Activated naive CD8-positive, alpha-beta T cell treated with anti-CD3 and anti-CD28 coated beads, Interleukin-2, amount 50 U/mL, for 24 hours (primary cell): Measurements from ENCODE around the gene DCLRE1A.

Experiments
- ATAC-seq: fragments of 150-1000 bp; cut with Tn5 transposase; one replicate; pipeline ENCODE4 v1.10.0; 2021
- DNase-seq: peaks from one replicate; pipeline ENCODE4 v3.0.0; 2021
- H3K27ac Mint-ChIP-seq: one replicate; pipeline ENCODE4 v1.8.0; 2021; ENCODE audit warnings: mild to moderate bottlenecking, mixed read lengths
- H3K27me3 Mint-ChIP-seq: one replicate; pipeline ENCODE4 v1.8.0; 2021; ENCODE audit warnings: mixed read lengths
- H3K36me3 Mint-ChIP-seq: one replicate; pipeline ENCODE4 v1.8.0; 2021; ENCODE audit warnings: low read depth, mixed read lengths
- H3K4me1 Mint-ChIP-seq: one replicate; pipeline ENCODE4 v1.8.0; 2021; ENCODE audit warnings: mixed read lengths
- H3K4me3 Mint-ChIP-seq: one replicate; pipeline ENCODE4 v1.8.0; 2021; ENCODE audit warnings: mild to moderate bottlenecking, moderate library complexity, mixed read lengths
- H3K9me3 Mint-ChIP-seq: one replicate; pipeline ENCODE4 v1.8.0; 2021; ENCODE audit warnings: mixed read lengths

The DCLRE1A gene

GRCh38 chr10:113872139-113873030 lies 18.5 kb upstream of the DCLRE1A start:
- Mint-ChIP-seq H3K36me3 (peaks cover 37% of the 10 kb centered on the region), H3K4me1 (peaks cover 13% of the 10 kb centered on the region), H3K27ac (no peak overlapping the region), H3K27me3 (no peaks in the 10 kb centered on the region), H3K4me3 (no peak overlapping the region), H3K9me3 (peaks cover 10% of the 10 kb centered on the region)
- ATAC-seq (no peak), DNase-seq (no peak)

DNA sequence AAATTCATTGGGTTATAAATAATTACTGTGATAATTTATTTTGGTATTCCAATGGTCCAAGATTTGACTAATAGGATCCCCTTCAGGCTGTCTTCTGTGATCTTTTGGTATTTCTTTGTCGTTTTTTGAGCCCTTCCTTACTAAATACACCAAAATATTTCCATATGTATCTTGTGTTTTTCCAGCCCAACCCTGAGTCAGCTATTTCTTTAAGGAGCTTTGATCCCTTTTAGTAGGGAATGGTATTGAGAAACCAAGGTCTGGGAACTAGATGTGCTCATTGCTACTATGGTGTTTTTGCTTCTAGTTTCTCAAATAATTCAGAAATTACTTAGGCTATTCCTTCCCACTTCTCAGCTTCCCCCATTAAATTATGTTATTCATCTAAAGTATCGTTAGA lies 15.9 kb upstream of the DCLRE1A start:
- DNase-seq = no peak
- Mint-ChIP-seq H3K4me1 (peaks cover 17% of the 10 kb centered on the region), H3K4me3 (no peak overlapping the region), H3K27me3 (no peaks in the 10 kb centered on the region), H3K36me3 (peaks cover 37% of the 10 kb centered on the region), H3K27ac (no peak overlapping the region), H3K9me3 (peaks cover 10% of the 10 kb centered on the region)
- no peak for ATAC-seq

- peaks cover 42% of the 10 kb centered on the region for H3K36me3 Mint-ChIP-seq
- H3K27me3 Mint-ChIP-seq = no peaks in the 10 kb centered on the region
- H3K4me3 Mint-ChIP-seq = no peak overlapping the region
- no peak overlapping the region for H3K27ac Mint-ChIP-seq
- DNase-seq = no peak
- peaks cover 10% of the 10 kb centered on the region for H3K9me3 Mint-ChIP-seq
- ATAC-seq = no peak
- H3K4me1 Mint-ChIP-seq = peaks cover 14% of the 10 kb centered on the region
Observed at GRCh38 chr10:113867904-113868303, 14.0 kb upstream of the DCLRE1A start.

DNA sequence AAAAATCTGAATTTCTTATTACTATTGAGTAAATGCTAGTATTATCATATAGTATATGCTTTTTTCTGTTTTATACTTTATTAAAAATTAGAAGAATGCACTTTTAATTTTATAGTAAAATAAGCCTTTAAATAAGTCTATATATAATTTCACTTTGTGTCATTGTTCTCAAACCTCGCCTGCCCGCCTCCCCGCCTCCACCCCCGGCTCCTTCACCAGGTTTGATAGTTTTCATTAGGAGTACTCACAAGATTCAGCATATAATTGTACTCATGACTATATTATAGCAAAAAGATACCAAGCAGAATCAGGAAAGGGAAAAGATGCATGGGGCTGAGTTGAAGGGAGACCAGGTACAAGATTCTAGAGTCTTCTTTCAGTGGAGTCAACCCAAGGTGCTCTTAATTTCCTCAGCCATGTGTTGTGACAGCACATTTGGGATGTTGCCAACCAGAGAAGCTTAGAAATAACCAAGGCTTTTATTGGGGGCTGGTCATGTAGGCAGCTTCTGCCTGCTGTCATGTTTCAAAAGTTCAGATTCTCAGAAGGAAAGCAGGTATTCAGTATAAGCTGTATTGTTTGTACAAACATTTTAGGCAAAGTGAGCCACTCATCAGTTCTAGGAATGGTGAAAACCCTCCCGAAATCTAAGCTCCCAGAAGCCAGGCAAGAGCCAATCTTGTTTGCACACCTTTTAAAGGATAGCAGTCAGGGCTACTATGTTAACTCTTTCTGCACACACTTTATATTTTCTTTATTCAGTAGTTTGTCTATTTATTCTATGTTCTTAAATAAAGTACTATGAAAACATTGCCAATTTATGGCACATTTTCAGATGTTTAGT lies 12.9 kb upstream of the DCLRE1A start:
- Mint-ChIP-seq H3K4me3 (no peak overlapping the region), H3K36me3 (peaks cover 38% of the 10 kb centered on the region), H3K4me1 (peaks cover 14% of the 10 kb centered on the region), H3K9me3 (peaks cover 3% of the 10 kb centered on the region), H3K27ac (no peak overlapping the region), H3K27me3 (no peaks in the 10 kb centered on the region)
- DNase-seq = no peak
- ATAC-seq = no peak

GRCh38 chr10:113865901-113866300 lies 12.0 kb upstream of the DCLRE1A start:
- no peaks in the 10 kb centered on the region for H3K27me3 Mint-ChIP-seq
- ATAC-seq = no peak
- no peak overlapping the region for H3K4me3 Mint-ChIP-seq
- DNase-seq = no peak
- peaks cover 40% of the 10 kb centered on the region for H3K36me3 Mint-ChIP-seq
- peaks cover 14% of the 10 kb centered on the region for H3K4me1 Mint-ChIP-seq
- no peaks in the 10 kb centered on the region for H3K9me3 Mint-ChIP-seq
- H3K27ac Mint-ChIP-seq = no peak overlapping the region

DNA sequence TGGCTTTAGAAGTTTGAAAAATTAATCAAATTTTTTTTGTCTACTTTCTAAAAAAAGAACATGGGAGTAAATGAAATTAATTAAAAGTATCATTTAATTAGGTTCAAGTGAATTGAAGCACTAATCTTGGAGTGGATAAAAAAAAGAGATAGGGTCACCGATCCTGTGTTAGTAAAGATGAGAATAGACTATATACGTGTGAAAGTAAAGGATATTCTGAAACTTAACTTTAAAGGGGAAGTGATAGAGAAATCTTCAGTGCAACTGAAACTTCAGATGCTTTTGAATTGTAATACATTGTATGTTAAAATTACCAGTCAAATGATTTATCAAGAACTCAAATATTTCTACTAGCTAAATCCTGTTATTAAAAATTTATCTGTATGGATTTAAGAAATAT lies 5.4 kb upstream of the DCLRE1A start:
- DNase-seq (no peak), ATAC-seq (no peak)
- Mint-ChIP-seq H3K4me3 (no peak overlapping the region), H3K4me1 (peaks cover 22% of the 10 kb centered on the region), H3K27ac (no peak overlapping the region), H3K36me3 (peaks cover 45% of the 10 kb centered on the region), H3K9me3 (no peaks in the 10 kb centered on the region), H3K27me3 (no peaks in the 10 kb centered on the region)

DNA sequence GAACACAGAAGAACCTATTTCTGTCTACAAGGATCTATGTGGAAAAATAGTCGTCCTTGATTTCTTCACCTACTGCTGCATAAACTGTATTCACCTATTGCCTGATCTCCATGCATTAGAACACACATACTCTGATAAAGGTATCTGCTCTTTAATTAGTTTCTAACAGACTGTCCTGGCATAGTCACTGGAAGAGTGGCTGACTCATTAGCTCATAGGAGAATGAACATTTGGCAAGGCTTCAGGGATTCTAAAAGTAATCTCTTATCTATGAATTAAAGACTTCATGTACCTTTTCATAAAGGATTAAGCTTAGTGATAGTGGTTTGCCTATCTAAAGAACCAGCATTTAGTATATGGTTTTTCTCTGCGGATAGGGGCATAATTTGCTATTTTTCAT lies 4.7 kb upstream of the DCLRE1A start:
- H3K27ac Mint-ChIP-seq = no peak overlapping the region
- no peaks in the 10 kb centered on the region for H3K9me3 Mint-ChIP-seq
- H3K36me3 Mint-ChIP-seq = peaks cover 41% of the 10 kb centered on the region
- DNase-seq (no peak), ATAC-seq (no peak)
- H3K4me3 Mint-ChIP-seq = no peak overlapping the region
- H3K27me3 Mint-ChIP-seq = no peaks in the 10 kb centered on the region
- peaks cover 28% of the 10 kb centered on the region for H3K4me1 Mint-ChIP-seq

GRCh38 chr10:113857210-113857609 lies 3.3 kb upstream of the DCLRE1A start:
- Mint-ChIP-seq H3K4me3 (no peak overlapping the region), H3K9me3 (no peaks in the 10 kb centered on the region), H3K27ac (no peak overlapping the region), H3K27me3 (no peaks in the 10 kb centered on the region), H3K36me3 (peaks cover 40% of the 10 kb centered on the region), H3K4me1 (peaks cover 40% of the 10 kb centered on the region)
- DNase-seq = no peak
- no peak for ATAC-seq

DNA sequence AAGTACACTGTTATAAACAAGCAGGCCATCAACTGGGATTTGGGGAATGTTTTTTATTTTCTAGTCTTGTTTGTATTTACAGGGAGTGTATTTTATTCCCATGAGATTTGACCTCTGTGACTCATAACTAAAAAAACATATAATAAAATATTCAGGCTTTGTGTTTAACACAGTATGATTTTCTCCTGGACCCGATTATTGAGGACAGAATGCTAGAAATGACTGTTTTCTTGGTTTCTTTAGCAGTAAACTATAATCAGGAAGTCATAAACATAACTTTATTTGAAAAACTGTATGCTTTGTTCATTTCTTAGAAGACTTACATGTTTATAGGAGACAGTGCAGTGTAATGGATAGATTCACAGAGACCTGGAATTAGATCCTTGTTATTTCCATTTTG lies 2.7 kb upstream of the DCLRE1A start:
- ATAC-seq (no peak), DNase-seq (no peak)
- no peak overlapping the region for H3K27ac Mint-ChIP-seq
- peaks cover 40% of the 10 kb centered on the region for H3K36me3 Mint-ChIP-seq
- H3K9me3 Mint-ChIP-seq = no peaks in the 10 kb centered on the region
- no peaks in the 10 kb centered on the region for H3K27me3 Mint-ChIP-seq
- peaks cover 43% of the 10 kb centered on the region for H3K4me1 Mint-ChIP-seq
- peak overlapping the region; percentile 98 for H3K4me3 Mint-ChIP-seq

DNA sequence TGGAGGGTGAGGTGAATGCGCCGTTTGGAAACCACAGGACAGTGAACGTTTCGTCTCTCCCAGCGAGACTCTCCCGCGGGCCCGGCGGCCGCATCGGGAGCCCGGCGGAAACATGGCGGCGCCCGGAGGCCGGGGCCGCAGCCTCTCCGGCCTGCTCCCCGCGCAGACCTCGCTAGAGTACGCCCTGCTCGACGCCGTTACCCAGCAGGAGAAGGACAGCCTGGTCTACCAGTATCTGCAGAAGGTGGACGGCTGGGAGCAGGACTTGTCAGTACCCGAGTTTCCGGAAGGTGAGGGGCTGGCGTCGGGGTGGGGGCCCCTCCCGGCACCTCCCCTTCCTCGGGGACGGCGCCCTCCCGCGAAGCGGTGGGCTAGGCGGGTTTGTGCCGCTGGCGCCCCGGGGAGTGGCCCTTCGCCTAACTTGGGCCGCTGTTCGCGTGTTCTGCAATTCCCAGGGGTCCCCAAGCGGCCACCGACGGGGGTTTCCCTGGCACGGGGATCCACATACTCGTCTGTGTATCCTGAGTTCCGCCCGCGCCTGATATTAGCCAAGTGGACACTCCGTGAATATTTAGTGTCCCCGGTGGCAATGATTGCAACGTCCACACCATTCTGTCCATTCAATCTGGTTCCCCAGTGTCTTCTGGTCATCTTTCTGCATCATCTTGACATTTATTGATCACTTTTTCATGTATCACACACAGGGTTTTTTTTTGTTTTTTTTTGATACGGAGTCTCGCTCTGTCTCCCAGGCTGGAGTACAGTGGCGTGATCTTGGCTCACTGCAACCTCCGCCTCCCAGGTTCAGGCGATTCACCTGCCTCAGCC lies 1.1 kb upstream of the DCLRE1A start:
- Mint-ChIP-seq H3K27ac (peak overlapping the region; percentile 97), H3K4me3 (peak overlapping the region; percentile 98), H3K4me1 (peaks cover 48% of the 10 kb centered on the region), H3K9me3 (no peaks in the 10 kb centered on the region), H3K36me3 (peaks cover 30% of the 10 kb centered on the region), H3K27me3 (no peaks in the 10 kb centered on the region)
- ATAC-seq (peak; percentile 47), DNase-seq (peak; percentile 57)

- Mint-ChIP-seq H3K36me3 (peaks cover 31% of the 10 kb centered on the region), H3K27me3 (no peaks in the 10 kb centered on the region), H3K27ac (peak overlapping the region; percentile 97), H3K4me3 (peak overlapping the region; percentile 98), H3K4me1 (peaks cover 54% of the 10 kb centered on the region), H3K9me3 (no peaks in the 10 kb centered on the region)
- ATAC-seq = no peak
- no peak for DNase-seq
Observed at GRCh38 chr10:113853578-113854012, 287 bp downstream of the DCLRE1A start.

DNA sequence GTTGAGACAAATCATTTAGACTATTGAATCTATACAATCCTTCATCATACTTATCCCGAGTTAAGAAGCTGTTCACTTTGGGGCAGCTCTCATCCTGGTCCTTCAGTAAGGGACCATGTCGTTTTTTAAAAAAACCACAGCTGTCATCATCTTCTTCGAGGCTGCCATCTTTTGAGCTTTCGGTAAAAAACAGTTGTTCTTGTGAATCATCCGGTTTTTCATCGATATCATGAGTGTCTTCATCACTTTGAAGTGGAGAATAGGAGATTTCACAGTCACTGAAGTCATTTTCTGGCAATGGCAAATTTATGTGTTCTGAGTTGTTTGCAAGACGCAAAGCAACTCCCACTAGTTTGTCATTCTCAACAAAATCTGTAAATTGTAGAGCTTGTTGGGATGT lies 3.9 kb downstream of the DCLRE1A start:
- Mint-ChIP-seq H3K27me3 (no peaks in the 10 kb centered on the region), H3K4me1 (peaks cover 39% of the 10 kb centered on the region), H3K4me3 (peak overlapping the region; percentile 34), H3K36me3 (peaks cover 43% of the 10 kb centered on the region), H3K27ac (peak overlapping the region; percentile 50), H3K9me3 (no peaks in the 10 kb centered on the region)
- ATAC-seq (no peak), DNase-seq (no peak)

- Mint-ChIP-seq H3K27me3 (no peaks in the 10 kb centered on the region), H3K27ac (no peak overlapping the region), H3K4me1 (peaks cover 39% of the 10 kb centered on the region), H3K36me3 (peaks cover 47% of the 10 kb centered on the region), H3K4me3 (no peak overlapping the region), H3K9me3 (no peaks in the 10 kb centered on the region)
- ATAC-seq = no peak
- no peak for DNase-seq
Observed at GRCh38 chr10:113849140-113849803, 4.6 kb downstream of the DCLRE1A start.

DNA sequence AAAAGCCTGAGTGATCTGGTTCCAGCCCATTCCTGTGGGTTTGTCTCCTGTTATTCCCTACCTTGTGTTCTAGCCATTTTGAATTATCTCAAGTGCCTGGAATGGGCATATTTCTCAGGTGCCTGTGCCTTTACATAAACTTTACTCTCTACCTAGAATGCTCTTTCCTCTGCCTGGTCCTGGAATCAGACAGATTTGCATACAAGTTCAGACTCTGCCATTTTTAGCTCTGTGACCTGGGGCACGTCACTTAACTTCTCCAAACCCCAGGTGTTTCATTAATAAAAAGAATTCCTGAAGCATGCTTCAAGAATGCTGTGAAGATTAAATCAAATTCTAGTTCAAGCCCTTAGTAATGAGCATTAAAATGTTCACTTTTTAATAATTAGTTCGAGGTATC lies 7.8 kb downstream of the DCLRE1A start:
- Mint-ChIP-seq H3K4me3 (no peak overlapping the region), H3K27ac (no peak overlapping the region), H3K27me3 (no peaks in the 10 kb centered on the region), H3K4me1 (peaks cover 35% of the 10 kb centered on the region), H3K36me3 (peaks cover 48% of the 10 kb centered on the region), H3K9me3 (no peaks in the 10 kb centered on the region)
- no peak for DNase-seq
- ATAC-seq = no peak
